Measurements from ENCODE around the gene SP140. TPM values are rescaled to one million over a fixed set of nuclear protein-coding genes. Genes with fewer than 3 reads are reported as not detected.

SP140 gene
- total RNA-seq (2021; fragmentation: NEBNext Ultra II Directional; extraction: Animal tissue kit (Norgen Biotek cat#: 25700)) (1.3 and 1.7 TPM in 2 replicates), polyA plus RNA-seq (2011; rRNA removed) (0.23 and 0.31 TPM in 2 replicates), polyA minus RNA-seq (2011; rRNA and poly(A)+ RNA removed) (0.38 and 1.1 TPM in 2 replicates)
- 0.54 TPM for polyA plus RNA-seq (2011; cell fraction: cytosol; rRNA removed)
- 1.1 TPM for polyA plus RNA-seq (2011; cell fraction: nucleus; rRNA removed)
- 0.47 to 1.5 TPM (median 0.81 TPM) in 4 replicates for polyA plus RNA-seq (2012, experiment 1 of 2)
- polyA plus RNA-seq (2012, experiment 2 of 2), result 0.29 TPM
- 1.9 TPM for polyA plus RNA-seq (2013, experiment 1 of 2)
- 3.0 TPM for polyA plus RNA-seq (2013, experiment 2 of 2)
- polyA minus RNA-seq (2011; cell fraction: cytosol; rRNA and poly(A)+ RNA removed), result not detected
- polyA minus RNA-seq (2011; cell fraction: nucleus; rRNA and poly(A)+ RNA removed), result 1.5 TPM
- long read RNA-seq, experiment 1, partial matches to known transcripts, result 1 of 1 reads
- long read RNA-seq, experiment 1, other reads (novel, unspliced or antisense), result 0 of 1 reads
- long read RNA-seq, experiment 2, partial matches to known transcripts, result 0 of 1 reads
- long read RNA-seq, experiment 2, other reads (novel, unspliced or antisense), result 0 of 1 reads

DNA sequence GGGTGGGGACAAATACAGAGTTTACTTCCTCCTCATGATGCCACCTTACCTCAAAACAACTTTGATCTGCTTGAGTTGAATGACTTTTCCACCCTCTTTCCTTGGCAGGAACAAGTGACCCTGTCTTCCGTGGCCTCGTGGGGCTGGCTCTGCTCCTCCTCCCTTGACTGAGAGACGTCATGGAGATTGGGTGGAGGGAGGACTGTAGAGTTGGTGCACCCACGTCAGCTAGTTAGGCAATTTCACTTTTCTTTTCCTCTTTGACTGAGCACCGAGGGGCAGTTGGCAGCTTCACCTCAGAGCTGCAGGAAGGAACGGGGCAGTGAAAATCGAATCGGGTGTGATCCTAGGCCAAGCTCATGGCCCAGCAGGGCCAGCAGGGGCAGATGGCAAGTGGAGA, at the start of gene SP140:
Gene SP140 (plus strand): TSS at position 251 of the 400 bp plus-strand sequence. CDS start 109 bp downstream, at position 360.
- Histone ChIP-seq H3K9me3 (ENCODE audit: insufficient read depth in 2 of 2, low read depth in 1 of 2, low read length in 1 of 2) (no peaks in the 10 kb centered on the region; a peak in 1 of 4 replicates), H3K56ac (replicated peaks; ENCODE audit: insufficient read length, low read depth, low read length) (no peak within 1 kb of the TSS), H4K8ac (ENCODE audit: extremely low read depth, insufficient read depth, low read length) (peak within 1 kb of the TSS; percentile 73; the same call in 1 of the 2 replicates), H3K23me2 (ENCODE audit: low read depth, low read length) (0 out of 2 replicates have a peak, but pooled peaks cover 2% of the 10 kb centered on the region), H3K4me3 (ENCODE audit: extremely low read depth in 1 of 4, insufficient read depth in 2 of 4, low read depth in 3 of 4, low read length in 4 of 4) (no peak within 1 kb of the TSS), H2AFZ (ENCODE audit: low read length) (no peak within 1 kb of the TSS; the same call in 1 of the 2 replicates), H4K91ac (replicated peaks; ENCODE audit: insufficient read length, low read length) (no peak within 1 kb of the TSS), H3K4ac (replicated peaks; ENCODE audit: insufficient read length, low read depth, low read length) (no peak within 1 kb of the TSS), H2BK20ac (ENCODE audit: low read length) (no peak within 1 kb of the TSS), H3K4me2 (ENCODE audit: insufficient read depth in 1 of 2, low read depth in 2 of 2, low read length in 2 of 2) (no peak within 1 kb of the TSS), H2BK5ac (ENCODE audit: low read depth, low read length) (no peak within 1 kb of the TSS), H3K4me1 (replicated peaks in 1 of 4; ENCODE audit: control insufficient read depth in 3 of 4, insufficient read depth in 4 of 4, low read length in 3 of 4) (no peaks in the 10 kb centered on the region; a peak in 1 of 7 replicates), H3K79me1 (ENCODE audit: low read depth, low read length) (no peaks in the 10 kb centered on the region), H4K20me1 (replicated peaks in 1 of 2; ENCODE audit: control insufficient read depth in 1 of 2, insufficient read depth in 2 of 2, low read length in 2 of 2) (no peaks in the 10 kb centered on the region), H3K18ac (ENCODE audit: extremely low read depth, low read length) (no peak within 1 kb of the TSS), H2BK120ac (replicated peaks; ENCODE audit: low read depth, low read length) (no peak within 1 kb of the TSS), H3K79me2 (ENCODE audit: control insufficient read depth in 1 of 2, insufficient read depth in 2 of 2, low read length in 2 of 2) (no peaks in the 10 kb centered on the region), H3K23ac (ENCODE audit: insufficient read length) (no peak within 1 kb of the TSS), H3K27ac (ENCODE audit: low read depth, low read length) (no peak within 1 kb of the TSS), H4K5ac (ENCODE audit: insufficient read length, low read depth, low read length) (no peak within 1 kb of the TSS), H3K9ac (replicated peaks in 1 of 4; ENCODE audit: extremely low read depth in 1 of 4, low read depth in 3 of 4, low read length in 3 of 4) (no peak within 1 kb of the TSS), H2BK15ac (ENCODE audit: low read length) (no peak within 1 kb of the TSS), H2BK12ac (ENCODE audit: low read depth, low read length) (no peak within 1 kb of the TSS), H3K27me3 (replicated peaks in 1 of 4; ENCODE audit: control insufficient read depth in 3 of 4, extremely low read depth in 1 of 4, insufficient read depth in 3 of 4, low read length in 3 of 4) (no peaks in the 10 kb centered on the region), H3K14ac (ENCODE audit: insufficient read length) (no peak within 1 kb of the TSS), H2AK5ac (ENCODE audit: low read depth, low read length) (no peak within 1 kb of the TSS), H3K36me3 (ENCODE audit: control insufficient read depth in 2 of 4, insufficient read depth in 4 of 4, low read length in 3 of 4) (no peaks in the 10 kb centered on the region; a peak in 1 of 8 replicates)
- DNase-seq (ENCODE audit: low read depth in 1 of 2, low spot score in 2 of 2) (no peak), FAIRE-seq (no peak)
- 86% methylated on average over 8 of the region's 8 CpGs; no CpG with 5 or more reads in 1 of the 2 experiments for WGBS, 2 experiments (ENCODE audit: extremely low coverage in 1 of 2, insufficient coverage in 1 of 2, insufficient read length in 1 of 2, insufficient replicate concordance in 2 of 2, low coverage in 1 of 2, low lambda C conversion rate in 2 of 2, missing lambda C conversion rate in 1 of 2)
- POLR2A ChIA-PET (ENCODE audit: partially characterized antibody), result no interaction called here
- CTCF ChIA-PET (ENCODE audit: partially characterized antibody), result no interaction called here
- TF ChIP-seq PHF8 (conservative IDR thresholded peaks at IDR 0.05; ENCODE audit: low read depth, low read length), result no peak
- TF ChIP-seq TAF7 (optimal IDR thresholded peaks at IDR 0.05; ENCODE audit: borderline replicate concordance, low read depth, low read length), result no peak
- TF ChIP-seq BACH1 (IDR thresholded peaks at IDR 0.05; ENCODE audit: low read length), result no peak
- no peak for TF ChIP-seq TAF1 (IDR thresholded peaks at IDR 0.05; ENCODE audit: low read depth, low read length)
- TF ChIP-seq RFX5 (IDR thresholded peaks at IDR 0.05; ENCODE audit: borderline replicate concordance, low read depth, low read length), result no peak
